Measurements from ENCODE around the gene LIPG. TPM values are rescaled to one million over a fixed set of nuclear protein-coding genes. Genes with fewer than 3 reads are reported as not detected.

LIPG gene
- total and polyA plus RNA-seq, 9 of the 15 experiments (the other 6 are each of a cell fraction or from before 2014, with no cell fraction given): 0.76 to 1.8 (median 1.3) TPM

DNA sequence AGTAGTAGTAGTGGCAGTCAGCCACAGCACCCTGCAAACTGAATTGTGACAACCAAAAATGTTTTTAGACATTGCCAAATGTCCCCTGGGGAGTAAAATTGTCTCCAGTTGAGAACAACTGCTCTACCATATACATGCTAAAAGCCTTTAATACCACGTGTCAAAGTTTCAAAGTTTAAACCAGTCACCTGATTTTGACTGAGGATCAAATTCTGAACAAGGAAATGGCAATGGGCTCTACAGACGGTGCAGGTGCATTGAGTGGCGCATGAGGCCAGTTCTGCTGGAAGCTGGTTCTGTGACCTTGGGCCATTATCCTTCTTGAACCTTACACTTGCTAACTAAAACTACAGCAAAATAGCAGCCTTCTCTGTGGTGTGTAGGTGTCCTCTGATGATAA is 85.0 kb downstream of the LIPG start:
- intact Hi-C loops (cut with micrococcal nuclease) (no loop called here), in situ Hi-C loops (cut with MboI) (no loop called here)
- H3K9ac ChIP-seq (ENCODE audit: insufficient read depth in 1 of 2, low read depth in 2 of 2, low read length in 2 of 2): no peak overlapping the region
- no peaks in the 10 kb centered on the region for H3K36me3 ChIP-seq (ENCODE audit: control insufficient read depth, insufficient read depth, low read length)
- ATAC-seq (no peak), FAIRE-seq (no peak), DNase-seq (ENCODE audit: extremely low read depth in 1 of 4, low spot score in 3 of 4) (no peak)
- POLR2A ChIA-PET: interaction anchor here (1.1 to 2.0 kb wide), 2 partner anchors 11 to 79 kb away, joined by 3 to 5 read pairs; no protein-coding TSS in a partner anchor
- TF ChIP-seq, protein P1, sequence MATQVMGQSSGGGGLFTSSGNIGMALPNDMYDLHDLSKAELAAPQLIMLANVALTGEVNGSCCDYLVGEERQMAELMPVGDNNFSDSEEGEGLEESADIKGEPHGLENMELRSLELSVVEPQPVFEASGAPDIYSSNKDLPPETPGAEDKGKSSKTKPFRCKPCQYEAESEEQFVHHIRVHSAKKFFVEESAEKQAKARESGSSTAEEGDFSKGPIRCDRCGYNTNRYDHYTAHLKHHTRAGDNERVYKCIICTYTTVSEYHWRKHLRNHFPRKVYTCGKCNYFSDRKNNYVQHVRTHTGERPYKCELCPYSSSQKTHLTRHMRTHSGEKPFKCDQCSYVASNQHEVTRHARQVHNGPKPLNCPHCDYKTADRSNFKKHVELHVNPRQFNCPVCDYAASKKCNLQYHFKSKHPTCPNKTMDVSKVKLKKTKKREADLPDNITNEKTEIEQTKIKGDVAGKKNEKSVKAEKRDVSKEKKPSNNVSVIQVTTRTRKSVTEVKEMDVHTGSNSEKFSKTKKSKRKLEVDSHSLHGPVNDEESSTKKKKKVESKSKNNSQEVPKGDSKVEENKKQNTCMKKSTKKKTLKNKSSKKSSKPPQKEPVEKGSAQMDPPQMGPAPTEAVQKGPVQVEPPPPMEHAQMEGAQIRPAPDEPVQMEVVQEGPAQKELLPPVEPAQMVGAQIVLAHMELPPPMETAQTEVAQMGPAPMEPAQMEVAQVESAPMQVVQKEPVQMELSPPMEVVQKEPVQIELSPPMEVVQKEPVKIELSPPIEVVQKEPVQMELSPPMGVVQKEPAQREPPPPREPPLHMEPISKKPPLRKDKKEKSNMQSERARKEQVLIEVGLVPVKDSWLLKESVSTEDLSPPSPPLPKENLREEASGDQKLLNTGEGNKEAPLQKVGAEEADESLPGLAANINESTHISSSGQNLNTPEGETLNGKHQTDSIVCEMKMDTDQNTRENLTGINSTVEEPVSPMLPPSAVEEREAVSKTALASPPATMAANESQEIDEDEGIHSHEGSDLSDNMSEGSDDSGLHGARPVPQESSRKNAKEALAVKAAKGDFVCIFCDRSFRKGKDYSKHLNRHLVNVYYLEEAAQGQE (IDR thresholded peaks at IDR 0.05; ENCODE audit: borderline replicate concordance): no peak
- TF ChIP-seq, protein P1 (CRISPR knock-in tag; IDR thresholded peaks at IDR 0.05; ENCODE audit: low read depth): no peak
- TF ChIP-seq HES1 (IDR thresholded peaks at IDR 0.05; ENCODE audit: low read depth) (no peak), ARID3B (CRISPR knock-in tag; IDR thresholded peaks at IDR 0.05; ENCODE audit: borderline replicate concordance) (no peak)
- H3K9me1 ChIP-seq (ENCODE audit: control insufficient read depth, insufficient read depth, low read length): no peaks in the 10 kb centered on the region
- no peaks in the 10 kb centered on the region for H3K9me3 ChIP-seq (replicated peaks; ENCODE audit: control insufficient read depth, insufficient read depth, low read depth, low read length)
- H3K4me3 ChIP-seq: no peak overlapping the region
- H2AFZ ChIP-seq (ENCODE audit: low read depth, low read length): no peak overlapping the region
- no peaks in the 10 kb centered on the region for H4K20me1 ChIP-seq (replicated peaks; ENCODE audit: control insufficient read depth, insufficient read depth, low read length)
- no peaks in the 10 kb centered on the region for H3K79me2 ChIP-seq (ENCODE audit: control insufficient read depth, insufficient read depth, low read length)
- no TSS peak for BruUV-seq (replicated peaks)
- peaks cover 4 to 34% of the 10 kb centered on the region in 2 experiments; a peak in 3 of 5 replicates for H3K27me3 ChIP-seq (ENCODE audit: control insufficient read depth in 2 of 2, insufficient read depth in 2 of 2, low read length in 2 of 2)
- H3K4me2 ChIP-seq (ENCODE audit: insufficient read depth, low read length): no peak overlapping the region
- H3K4me1 ChIP-seq (replicated peaks in 1 of 2; ENCODE audit: control insufficient read depth in 2 of 2, insufficient read depth in 2 of 2, low read length in 2 of 2): no peaks in the 10 kb centered on the region
- 0% methylated on average over 1 of the region's 3 CpGs for WGBS (ENCODE audit: insufficient coverage, low coverage, missing lambda C conversion rate)
- CTCF ChIA-PET (ENCODE audit: low intra/inter-chr PET ratio): no interaction called here
- no peak overlapping the region for H3K27ac ChIP-seq (ENCODE audit: extremely low read depth, low read depth, low read length)

All from K562 (cell line).